Mesothelial cell of epicardium (in vitro differentiated cells): ENCODE results near the gene ZDHHC12. TPM values are rescaled to one million over a fixed set of nuclear protein-coding genes. Genes with fewer than 3 reads are reported as not detected.

Experiments used
- DNase-seq, 2 experiments: peaks; one replicate each; pipeline ENCODE4 v3.0.0; 2021; ENCODE audit warnings: low spot score in 2 of 2; ENCODE audit not compliant: unreplicated experiment in 2 of 2
- H3K27ac Mint-ChIP-seq: 2 replicates; pipeline ENCODE4 v1.8.0; 2021; ENCODE audit warnings: mixed read lengths
- H3K27me3 Mint-ChIP-seq: 2 replicates; pipeline ENCODE4 v1.8.0; 2021; ENCODE audit warnings: low read depth, mixed read lengths
- H3K36me3 Mint-ChIP-seq: 2 replicates; pipeline ENCODE4 v1.8.0; 2021; ENCODE audit warnings: mixed read lengths
- H3K4me1 Mint-ChIP-seq: 2 replicates; pipeline ENCODE4 v1.8.0; 2021; ENCODE audit warnings: mixed read lengths
- H3K4me3 Mint-ChIP-seq: 2 replicates; pipeline ENCODE4 v1.8.0; 2021; ENCODE audit warnings: mild to moderate bottlenecking, moderate library complexity, mixed read lengths
- H3K9me3 Mint-ChIP-seq: 2 replicates; pipeline ENCODE4 v1.8.0; 2021; ENCODE audit warnings: mixed read lengths
- total RNA-seq: library from RNA; stranded (reverse); gene quantifications from 3 replicates; pipeline ENCODE4 v1.2.1, GENCODE V29; 2021
- TF ChIP-seq, protein P1 (sequence below): fragments of 200-600 bp; sonication (generic); IDR thresholded peaks from one replicate; pipeline ENCODE4 v1.5.0; 2021; ENCODE audit warnings: antibody characterized with exemption; ENCODE audit not compliant: unreplicated experiment

ZDHHC12 gene
- total RNA-seq, 1 donor from 2014 or later: 21.6 TPM

DNA sequence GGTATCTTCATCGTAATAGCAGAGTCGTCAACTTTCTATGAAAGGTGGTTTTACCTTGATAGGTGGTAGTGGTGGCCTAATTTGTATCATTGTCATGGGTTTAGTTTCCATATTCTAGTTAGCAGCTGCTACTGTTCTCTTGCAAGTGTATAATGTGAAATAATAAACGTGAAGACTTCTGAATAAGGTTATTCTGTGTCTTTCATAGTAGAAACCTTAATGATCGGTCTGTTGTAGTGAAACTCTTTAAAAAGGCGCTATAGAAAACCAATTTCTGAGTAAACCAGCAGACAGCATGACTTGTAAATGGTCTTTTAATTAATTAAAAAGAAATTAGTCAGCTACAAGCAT is 33.3 kb downstream of the ZDHHC12 start:
- DNase-seq: no peak
- peaks cover 23% of the 10 kb centered on the region for H3K36me3 Mint-ChIP-seq
- peak overlapping the region; percentile 100 for H3K27ac Mint-ChIP-seq
- no peaks in the 10 kb centered on the region for H3K9me3 Mint-ChIP-seq
- H3K27me3 Mint-ChIP-seq: no peaks in the 10 kb centered on the region
- TF ChIP-seq, protein P1, sequence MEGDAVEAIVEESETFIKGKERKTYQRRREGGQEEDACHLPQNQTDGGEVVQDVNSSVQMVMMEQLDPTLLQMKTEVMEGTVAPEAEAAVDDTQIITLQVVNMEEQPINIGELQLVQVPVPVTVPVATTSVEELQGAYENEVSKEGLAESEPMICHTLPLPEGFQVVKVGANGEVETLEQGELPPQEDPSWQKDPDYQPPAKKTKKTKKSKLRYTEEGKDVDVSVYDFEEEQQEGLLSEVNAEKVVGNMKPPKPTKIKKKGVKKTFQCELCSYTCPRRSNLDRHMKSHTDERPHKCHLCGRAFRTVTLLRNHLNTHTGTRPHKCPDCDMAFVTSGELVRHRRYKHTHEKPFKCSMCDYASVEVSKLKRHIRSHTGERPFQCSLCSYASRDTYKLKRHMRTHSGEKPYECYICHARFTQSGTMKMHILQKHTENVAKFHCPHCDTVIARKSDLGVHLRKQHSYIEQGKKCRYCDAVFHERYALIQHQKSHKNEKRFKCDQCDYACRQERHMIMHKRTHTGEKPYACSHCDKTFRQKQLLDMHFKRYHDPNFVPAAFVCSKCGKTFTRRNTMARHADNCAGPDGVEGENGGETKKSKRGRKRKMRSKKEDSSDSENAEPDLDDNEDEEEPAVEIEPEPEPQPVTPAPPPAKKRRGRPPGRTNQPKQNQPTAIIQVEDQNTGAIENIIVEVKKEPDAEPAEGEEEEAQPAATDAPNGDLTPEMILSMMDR: no peak
- peak overlapping the region; percentile 100 for H3K4me3 Mint-ChIP-seq
- peaks cover 28% of the 10 kb centered on the region for H3K4me1 Mint-ChIP-seq

DNA sequence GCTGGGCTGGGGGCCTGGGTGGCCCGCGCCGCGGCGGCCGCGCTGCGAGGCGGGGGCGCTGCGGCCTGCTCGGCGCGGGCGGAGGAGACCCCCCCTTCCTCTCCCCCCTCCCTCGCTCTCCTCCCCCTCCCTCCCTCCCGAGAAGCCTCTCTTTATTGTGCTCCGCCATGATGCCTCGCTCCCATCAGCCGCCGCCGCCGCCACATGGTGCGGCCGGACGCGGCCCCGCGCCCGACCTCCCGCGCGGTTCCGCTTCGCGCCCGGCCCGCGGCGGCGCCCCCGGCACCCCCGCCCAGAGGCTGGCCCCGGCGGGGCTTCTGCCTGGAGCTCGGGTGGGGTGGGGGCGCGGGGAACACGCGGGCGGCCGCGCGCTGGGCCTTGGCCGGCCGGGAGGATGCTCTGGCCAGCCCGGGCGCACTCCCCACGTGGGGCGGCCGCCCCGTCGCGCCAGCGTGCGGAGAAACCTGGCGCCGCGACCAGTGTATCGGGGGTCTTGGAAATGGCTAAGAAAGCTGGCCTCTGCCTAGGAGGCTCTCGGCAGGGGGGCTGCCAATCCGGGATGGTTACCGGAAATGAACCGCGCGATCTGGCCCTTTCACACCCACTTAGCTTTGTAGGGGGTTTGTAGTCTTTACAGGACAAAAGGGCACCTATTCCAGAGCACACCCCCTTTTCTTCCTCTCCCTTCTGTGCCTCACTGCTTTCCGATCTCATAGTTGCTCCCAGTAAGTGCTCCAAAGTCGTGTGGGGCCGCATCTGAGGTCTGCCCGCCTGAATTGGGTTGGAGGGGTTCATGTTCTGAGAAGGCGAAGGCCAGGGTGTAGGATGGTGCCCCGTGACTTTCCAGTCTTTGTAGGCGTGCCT is 33.9 kb downstream of the ZDHHC12 start:
- Mint-ChIP-seq H3K36me3 (peaks cover 23% of the 10 kb centered on the region), H3K4me3 (peak overlapping the region; percentile 100), H3K4me1 (peaks cover 33% of the 10 kb centered on the region), H3K27ac (peak overlapping the region; percentile 100), H3K9me3 (no peaks in the 10 kb centered on the region), H3K27me3 (no peaks in the 10 kb centered on the region)
- TF ChIP-seq, protein P1: no peak
- DNase-seq: no peak

DNA sequence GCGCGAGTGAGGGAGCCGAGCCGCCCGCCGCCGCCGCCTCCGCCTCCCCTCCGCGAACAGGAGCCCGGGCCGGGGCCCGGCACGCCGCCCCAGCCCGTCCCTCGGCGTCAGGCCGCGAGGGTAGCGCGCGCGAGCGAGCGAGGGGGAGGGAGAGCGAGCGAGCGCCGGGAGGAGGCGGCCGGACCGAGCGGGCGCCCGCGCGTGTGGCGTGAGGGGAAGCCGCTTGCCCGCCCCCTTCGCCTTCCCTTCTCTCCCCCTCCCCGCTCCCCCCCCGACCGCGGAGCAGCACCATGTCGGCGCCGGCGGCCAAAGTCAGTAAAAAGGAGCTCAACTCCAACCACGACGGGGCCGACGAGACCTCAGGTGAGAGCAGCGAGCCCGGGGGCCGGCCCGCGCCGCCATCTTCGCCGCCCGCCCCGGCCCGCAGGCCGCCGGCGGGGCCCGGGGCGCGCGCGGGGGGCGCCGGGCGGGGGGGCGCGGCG is 34.6 kb downstream of the ZDHHC12 start:
- Mint-ChIP-seq H3K36me3 (peaks cover 17% of the 10 kb centered on the region), H3K9me3 (no peaks in the 10 kb centered on the region), H3K4me1 (peaks cover 40% of the 10 kb centered on the region), H3K27ac (no peak overlapping the region), H3K4me3 (peak overlapping the region; percentile 53), H3K27me3 (no peaks in the 10 kb centered on the region)
- DNase-seq: peak in 1 of 2 experiments; percentile 55
- TF ChIP-seq, protein P1: no peak

DNA sequence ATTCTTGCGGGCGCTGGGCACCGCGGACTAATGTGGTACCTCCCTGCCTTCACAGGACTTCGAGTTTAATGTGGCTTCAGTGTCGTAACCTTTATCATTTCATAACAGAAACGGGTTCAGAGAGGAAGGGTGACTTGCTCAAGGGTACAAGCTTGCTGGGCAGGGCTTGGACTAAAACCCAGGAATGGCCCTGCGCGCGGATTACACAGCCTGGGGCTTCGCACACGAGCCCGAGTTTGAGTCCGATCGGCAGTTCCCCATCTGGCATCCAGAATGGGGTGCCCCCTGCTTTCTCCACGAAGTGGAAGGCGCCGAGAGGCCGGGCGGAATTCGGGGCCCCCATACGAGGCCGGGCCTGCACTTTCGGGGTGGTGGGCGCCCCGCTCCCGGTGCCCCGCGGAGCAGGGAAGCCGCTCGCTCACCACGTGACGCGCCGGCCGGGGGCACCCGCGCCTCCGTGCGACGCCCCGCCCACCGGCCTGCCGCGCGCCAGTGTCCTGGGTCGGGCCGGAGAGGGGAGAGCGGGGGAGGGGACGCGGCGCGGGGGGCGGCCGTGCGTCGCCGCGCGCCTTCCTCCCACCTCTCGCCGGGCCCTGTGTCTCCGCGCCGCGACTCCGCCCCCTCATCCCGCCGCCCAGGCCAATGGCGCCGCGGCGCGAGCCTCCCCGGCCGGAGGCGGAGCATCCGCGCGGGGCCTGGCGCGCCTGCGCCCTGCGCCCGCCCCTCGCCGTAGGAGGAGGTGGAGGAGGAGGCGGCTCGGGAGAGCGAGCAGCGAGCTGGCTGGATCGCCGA is 35.2 kb downstream of the ZDHHC12 start, which contains the start of gene SET:
TSS of gene SET (plus strand) at position 722 of the 792 bp plus-strand sequence. CDS start 361 bp downstream, outside the sequence.
- Mint-ChIP-seq H3K4me1 (peaks cover 43% of the 10 kb centered on the region), H3K36me3 (peaks cover 16% of the 10 kb centered on the region), H3K27ac (peak within 1 kb of the TSS; percentile 97), H3K4me3 (peak within 1 kb of the TSS; percentile 100), H3K27me3 (no peaks in the 10 kb centered on the region), H3K9me3 (no peaks in the 10 kb centered on the region)
- TF ChIP-seq, protein P1: no peak
- peak; percentile 93 to 94 for DNase-seq

DNA sequence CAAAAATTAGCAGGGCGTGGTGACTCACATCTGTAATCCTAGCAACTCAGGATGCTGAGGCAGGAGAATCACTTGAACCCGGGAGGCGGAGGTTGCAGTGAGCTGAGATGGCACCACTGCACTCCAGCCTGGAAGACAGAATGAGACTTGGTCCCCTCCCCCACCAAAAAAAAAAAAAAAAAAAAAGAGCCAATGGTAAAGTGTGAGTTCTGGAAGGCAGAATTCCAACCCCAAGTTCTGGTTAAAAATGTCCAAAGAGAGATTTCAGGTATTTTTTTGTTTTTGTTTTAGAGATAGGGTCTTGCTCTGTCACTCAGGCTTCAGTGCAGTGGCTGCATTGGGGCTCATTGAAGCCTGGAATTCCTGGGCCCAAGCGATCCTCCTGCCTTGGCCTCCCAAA is 36.5 kb downstream of the ZDHHC12 start:
- no peak for DNase-seq
- peaks cover 47% of the 10 kb centered on the region for H3K4me1 Mint-ChIP-seq
- H3K4me3 Mint-ChIP-seq: no peak overlapping the region
- TF ChIP-seq, protein P1: no peak
- H3K36me3 Mint-ChIP-seq: peaks cover 12% of the 10 kb centered on the region
- H3K27ac Mint-ChIP-seq: no peak overlapping the region
- no peaks in the 10 kb centered on the region for H3K9me3 Mint-ChIP-seq
- no peaks in the 10 kb centered on the region for H3K27me3 Mint-ChIP-seq
